ENCODE measurements around the gene COL3A1.

DNA sequence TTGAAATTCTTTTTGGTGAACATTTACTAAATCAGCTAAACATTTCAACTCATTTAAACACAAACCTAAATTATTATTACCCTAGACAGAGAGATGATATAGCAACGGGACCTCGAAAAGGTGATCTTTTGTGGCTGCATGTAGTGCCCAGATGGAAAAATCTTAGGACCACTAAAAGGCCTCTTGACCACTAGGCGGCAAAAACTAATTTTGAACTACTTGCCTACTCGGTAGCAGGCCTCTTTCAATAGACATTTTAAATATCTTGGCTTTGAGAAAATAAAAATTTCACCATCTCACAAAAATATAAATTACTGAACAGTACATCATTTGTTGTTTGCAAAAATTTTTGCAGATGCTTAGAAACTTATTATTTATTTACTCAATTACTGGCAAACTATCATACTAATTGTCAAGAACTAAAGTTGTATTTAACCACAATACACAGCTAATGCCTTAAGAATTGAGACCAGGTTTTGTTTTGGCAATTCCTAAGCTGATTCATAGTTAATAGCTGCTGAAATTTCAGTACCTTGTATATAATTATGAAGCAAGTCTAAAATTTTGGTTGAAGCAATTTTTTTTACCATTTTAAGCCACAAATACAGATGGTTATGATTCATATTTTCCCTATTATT, 9.4 kb downstream of the COL3A1 start:
- TF ChIP-seq, protein P1, sequence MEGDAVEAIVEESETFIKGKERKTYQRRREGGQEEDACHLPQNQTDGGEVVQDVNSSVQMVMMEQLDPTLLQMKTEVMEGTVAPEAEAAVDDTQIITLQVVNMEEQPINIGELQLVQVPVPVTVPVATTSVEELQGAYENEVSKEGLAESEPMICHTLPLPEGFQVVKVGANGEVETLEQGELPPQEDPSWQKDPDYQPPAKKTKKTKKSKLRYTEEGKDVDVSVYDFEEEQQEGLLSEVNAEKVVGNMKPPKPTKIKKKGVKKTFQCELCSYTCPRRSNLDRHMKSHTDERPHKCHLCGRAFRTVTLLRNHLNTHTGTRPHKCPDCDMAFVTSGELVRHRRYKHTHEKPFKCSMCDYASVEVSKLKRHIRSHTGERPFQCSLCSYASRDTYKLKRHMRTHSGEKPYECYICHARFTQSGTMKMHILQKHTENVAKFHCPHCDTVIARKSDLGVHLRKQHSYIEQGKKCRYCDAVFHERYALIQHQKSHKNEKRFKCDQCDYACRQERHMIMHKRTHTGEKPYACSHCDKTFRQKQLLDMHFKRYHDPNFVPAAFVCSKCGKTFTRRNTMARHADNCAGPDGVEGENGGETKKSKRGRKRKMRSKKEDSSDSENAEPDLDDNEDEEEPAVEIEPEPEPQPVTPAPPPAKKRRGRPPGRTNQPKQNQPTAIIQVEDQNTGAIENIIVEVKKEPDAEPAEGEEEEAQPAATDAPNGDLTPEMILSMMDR (IDR thresholded peaks at IDR 0.05): peak in 2 of 3 donors; percentile 28 to 46
- TF ChIP-seq EP300 (IDR thresholded peaks at IDR 0.05) (no peak), POLR2A (IDR thresholded peaks at IDR 0.05) (no peak)

All from ovary (tissue), 3 donors.